Neural cell (in vitro differentiated cells): ENCODE data around the gene EYA3.

Experiments
- EP300 ChIP-seq: fragments of 450-650 bp; conservative IDR thresholded peaks from 2 replicates; pipeline ENCODE4 v1.6.1; 2014; ENCODE audit warnings: antibody characterized with exemption, mild to moderate bottlenecking, moderate library complexity; ENCODE audit not compliant: poor library complexity, severe bottlenecking
- EZH2 ChIP-seq: fragments of 200-600, 300-800 bp; shearing (Covaris generic), sonication (generic); IDR thresholded peaks from 2 replicates; pipeline ENCODE4 v1.6.1; 2014; ENCODE audit warnings: antibody characterized with exemption, low read length, borderline replicate concordance, mild to moderate bottlenecking; ENCODE audit not compliant: insufficient read depth, poor library complexity, severe bottlenecking
- POLR2AphosphoS5 ChIP-seq: IDR thresholded peaks from 2 replicates; pipeline ENCODE4 v1.6.1; 2012
- SMC3 ChIP-seq: fragments of 450-650 bp; conservative IDR thresholded peaks from 2 replicates; pipeline ENCODE4 v1.6.1; 2014; ENCODE audit warnings: antibody characterized with exemption, mild to moderate bottlenecking, moderate library complexity; ENCODE audit not compliant: poor library complexity
- TF ChIP-seq, protein P1 (sequence below): IDR thresholded peaks from 2 replicates; pipeline ENCODE4 v1.6.1; 2012; ENCODE audit warnings: borderline replicate concordance
- TF ChIP-seq, protein P2 (sequence below): fragments of 450-650 bp; IDR thresholded peaks from 2 replicates; pipeline ENCODE4 v1.5.1; 2014; ENCODE audit warnings: antibody characterized with exemption, mild to moderate bottlenecking, moderate library complexity; ENCODE audit not compliant: poor library complexity, severe bottlenecking

DNA sequence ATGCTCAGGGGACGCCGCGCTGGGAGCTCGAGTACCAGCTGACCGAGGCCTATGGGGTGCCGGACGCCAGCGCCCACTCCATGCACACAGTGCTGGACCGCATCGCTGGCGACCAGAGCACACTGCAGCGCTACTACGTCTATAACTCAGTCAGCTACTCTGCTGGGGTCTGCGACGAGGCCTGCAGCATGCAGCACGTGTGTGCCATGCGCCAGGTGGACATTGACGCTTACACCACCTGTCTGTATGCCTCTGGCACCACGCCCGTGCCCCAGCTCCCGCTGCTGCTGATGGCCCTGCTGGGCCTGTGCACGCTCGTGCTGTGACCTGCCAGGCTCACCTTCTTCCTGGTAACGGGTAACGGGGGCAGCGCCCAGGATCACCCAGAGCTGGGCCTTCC lies 129.9 kb downstream of the EYA3 start:
- TF ChIP-seq, protein P1, sequence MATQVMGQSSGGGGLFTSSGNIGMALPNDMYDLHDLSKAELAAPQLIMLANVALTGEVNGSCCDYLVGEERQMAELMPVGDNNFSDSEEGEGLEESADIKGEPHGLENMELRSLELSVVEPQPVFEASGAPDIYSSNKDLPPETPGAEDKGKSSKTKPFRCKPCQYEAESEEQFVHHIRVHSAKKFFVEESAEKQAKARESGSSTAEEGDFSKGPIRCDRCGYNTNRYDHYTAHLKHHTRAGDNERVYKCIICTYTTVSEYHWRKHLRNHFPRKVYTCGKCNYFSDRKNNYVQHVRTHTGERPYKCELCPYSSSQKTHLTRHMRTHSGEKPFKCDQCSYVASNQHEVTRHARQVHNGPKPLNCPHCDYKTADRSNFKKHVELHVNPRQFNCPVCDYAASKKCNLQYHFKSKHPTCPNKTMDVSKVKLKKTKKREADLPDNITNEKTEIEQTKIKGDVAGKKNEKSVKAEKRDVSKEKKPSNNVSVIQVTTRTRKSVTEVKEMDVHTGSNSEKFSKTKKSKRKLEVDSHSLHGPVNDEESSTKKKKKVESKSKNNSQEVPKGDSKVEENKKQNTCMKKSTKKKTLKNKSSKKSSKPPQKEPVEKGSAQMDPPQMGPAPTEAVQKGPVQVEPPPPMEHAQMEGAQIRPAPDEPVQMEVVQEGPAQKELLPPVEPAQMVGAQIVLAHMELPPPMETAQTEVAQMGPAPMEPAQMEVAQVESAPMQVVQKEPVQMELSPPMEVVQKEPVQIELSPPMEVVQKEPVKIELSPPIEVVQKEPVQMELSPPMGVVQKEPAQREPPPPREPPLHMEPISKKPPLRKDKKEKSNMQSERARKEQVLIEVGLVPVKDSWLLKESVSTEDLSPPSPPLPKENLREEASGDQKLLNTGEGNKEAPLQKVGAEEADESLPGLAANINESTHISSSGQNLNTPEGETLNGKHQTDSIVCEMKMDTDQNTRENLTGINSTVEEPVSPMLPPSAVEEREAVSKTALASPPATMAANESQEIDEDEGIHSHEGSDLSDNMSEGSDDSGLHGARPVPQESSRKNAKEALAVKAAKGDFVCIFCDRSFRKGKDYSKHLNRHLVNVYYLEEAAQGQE: no peak
- TF ChIP-seq EZH2 (no peak), SMC3 (no peak), EP300 (no peak), POLR2AphosphoS5 (no peak)
- TF ChIP-seq, protein P2, sequence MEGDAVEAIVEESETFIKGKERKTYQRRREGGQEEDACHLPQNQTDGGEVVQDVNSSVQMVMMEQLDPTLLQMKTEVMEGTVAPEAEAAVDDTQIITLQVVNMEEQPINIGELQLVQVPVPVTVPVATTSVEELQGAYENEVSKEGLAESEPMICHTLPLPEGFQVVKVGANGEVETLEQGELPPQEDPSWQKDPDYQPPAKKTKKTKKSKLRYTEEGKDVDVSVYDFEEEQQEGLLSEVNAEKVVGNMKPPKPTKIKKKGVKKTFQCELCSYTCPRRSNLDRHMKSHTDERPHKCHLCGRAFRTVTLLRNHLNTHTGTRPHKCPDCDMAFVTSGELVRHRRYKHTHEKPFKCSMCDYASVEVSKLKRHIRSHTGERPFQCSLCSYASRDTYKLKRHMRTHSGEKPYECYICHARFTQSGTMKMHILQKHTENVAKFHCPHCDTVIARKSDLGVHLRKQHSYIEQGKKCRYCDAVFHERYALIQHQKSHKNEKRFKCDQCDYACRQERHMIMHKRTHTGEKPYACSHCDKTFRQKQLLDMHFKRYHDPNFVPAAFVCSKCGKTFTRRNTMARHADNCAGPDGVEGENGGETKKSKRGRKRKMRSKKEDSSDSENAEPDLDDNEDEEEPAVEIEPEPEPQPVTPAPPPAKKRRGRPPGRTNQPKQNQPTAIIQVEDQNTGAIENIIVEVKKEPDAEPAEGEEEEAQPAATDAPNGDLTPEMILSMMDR: no peak
